ENCODE results near the gene MEAF6.

The MEAF6 gene

DNA sequence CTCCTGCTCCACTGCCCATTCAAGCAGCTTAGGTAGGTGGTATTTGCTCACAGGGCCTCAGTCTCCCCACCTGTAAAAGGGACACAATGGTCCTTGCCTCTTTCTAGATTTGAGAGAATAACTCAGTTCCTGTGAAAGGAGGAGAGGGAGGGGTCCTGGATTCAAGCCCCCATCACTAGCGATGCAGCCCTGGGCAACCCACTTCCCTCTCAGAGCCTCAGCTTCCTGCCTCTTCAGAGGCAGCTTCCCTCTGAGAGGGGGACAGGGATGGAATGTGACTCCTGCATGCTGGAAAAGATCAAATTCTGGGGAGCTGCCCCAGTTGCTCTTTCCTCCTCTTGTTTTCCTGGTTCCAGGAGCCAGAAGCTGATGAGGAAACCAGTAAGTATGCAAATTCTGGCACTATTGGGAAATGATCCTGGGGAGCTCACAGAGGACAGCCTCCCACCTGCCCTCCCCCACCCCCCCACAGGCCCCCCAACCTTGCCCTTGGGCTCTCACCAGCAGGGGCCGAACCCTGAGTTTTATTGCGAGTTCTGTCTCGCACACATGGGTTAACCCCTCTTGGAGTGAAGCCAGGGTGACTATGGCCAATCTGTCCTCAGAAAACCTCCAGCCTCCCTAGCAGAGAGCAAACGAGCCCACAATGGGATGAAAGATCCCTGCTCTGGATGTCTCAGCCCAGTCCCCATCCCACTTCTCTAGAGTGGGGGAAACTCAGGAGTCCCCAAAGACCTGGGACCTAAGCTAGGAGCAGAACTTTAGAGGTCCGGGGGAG lies 28.5 kb downstream of the MEAF6 start:
- Histone ChIP-seq H3K27ac (ENCODE audit: low read depth, low read length) (peak overlapping the region; percentile 23), H3K4me1 (ENCODE audit: control insufficient read depth in 1 of 2, insufficient read depth in 2 of 2, low read length in 2 of 2) (peaks cover 26 to 31% of the 10 kb centered on the region in 2 donors), H3K9me3 (ENCODE audit: control insufficient read depth in 1 of 2, low read length in 2 of 2) (no peaks in the 10 kb centered on the region), H3K27me3 (ENCODE audit: control insufficient read depth in 1 of 2, insufficient read depth in 2 of 2, low read length in 2 of 2) (no peaks in the 10 kb centered on the region), H3K4me3 (ENCODE audit: low read depth in 1 of 2, low read length in 2 of 2) (no peak overlapping the region), H3K9ac (ENCODE audit: low read depth in 1 of 2, low read length in 2 of 2) (peak overlapping the region in 1 of 2 donors; percentile 24), H3K36me3 (ENCODE audit: control insufficient read depth in 1 of 2, insufficient read depth in 2 of 2, low read length in 2 of 2) (peaks cover 33 to 52% of the 10 kb centered on the region in 2 donors)

DNA sequence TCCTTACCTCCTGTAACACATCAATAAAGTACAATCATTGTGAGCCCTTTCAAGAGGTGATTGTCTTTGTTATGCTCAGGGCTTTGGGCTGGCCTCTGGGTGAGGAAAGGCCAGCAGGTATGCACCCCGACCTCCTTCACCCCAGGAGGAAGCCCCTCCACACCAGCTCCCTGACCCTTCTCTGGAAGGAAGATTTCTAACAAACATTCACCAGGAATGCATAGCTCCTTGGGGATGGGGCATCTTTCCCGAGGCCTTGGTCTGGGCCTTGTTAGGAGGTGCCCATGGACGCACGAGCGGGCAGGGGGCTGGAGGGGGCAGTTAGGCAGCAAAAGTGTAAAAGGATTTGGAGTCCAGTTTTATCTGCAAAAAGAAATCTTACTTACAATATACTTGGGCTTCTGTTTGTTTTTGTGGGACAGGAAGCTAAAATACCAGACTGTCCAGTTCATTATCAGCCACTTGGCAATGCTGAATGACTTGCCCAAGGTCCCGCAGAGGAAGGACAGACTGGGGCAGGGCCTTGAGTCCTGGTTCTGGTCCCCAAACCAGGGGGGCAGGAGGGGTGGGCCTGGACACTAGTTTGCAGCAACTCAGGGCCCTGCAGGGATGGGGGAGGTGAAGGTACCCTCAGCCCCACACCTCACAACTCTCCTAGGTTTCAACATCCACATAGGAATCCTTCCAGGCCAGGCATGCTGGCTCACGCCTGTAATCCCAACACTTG lies 30.1 kb downstream of the MEAF6 start:
- Histone ChIP-seq H3K4me1 (ENCODE audit: control insufficient read depth in 1 of 2, insufficient read depth in 2 of 2, low read length in 2 of 2) (peaks cover 39 to 44% of the 10 kb centered on the region in 2 donors), H3K9me3 (ENCODE audit: control insufficient read depth in 1 of 2, low read length in 2 of 2) (no peaks in the 10 kb centered on the region), H3K4me3 (ENCODE audit: low read depth in 1 of 2, low read length in 2 of 2) (no peak overlapping the region), H3K9ac (ENCODE audit: low read depth in 1 of 2, low read length in 2 of 2) (no peak overlapping the region), H3K36me3 (ENCODE audit: control insufficient read depth in 1 of 2, insufficient read depth in 2 of 2, low read length in 2 of 2) (peaks cover 45 to 56% of the 10 kb centered on the region in 2 donors), H3K27ac (ENCODE audit: low read depth, low read length) (no peak overlapping the region), H3K27me3 (ENCODE audit: control insufficient read depth in 1 of 2, insufficient read depth in 2 of 2, low read length in 2 of 2) (no peaks in the 10 kb centered on the region)

DNA sequence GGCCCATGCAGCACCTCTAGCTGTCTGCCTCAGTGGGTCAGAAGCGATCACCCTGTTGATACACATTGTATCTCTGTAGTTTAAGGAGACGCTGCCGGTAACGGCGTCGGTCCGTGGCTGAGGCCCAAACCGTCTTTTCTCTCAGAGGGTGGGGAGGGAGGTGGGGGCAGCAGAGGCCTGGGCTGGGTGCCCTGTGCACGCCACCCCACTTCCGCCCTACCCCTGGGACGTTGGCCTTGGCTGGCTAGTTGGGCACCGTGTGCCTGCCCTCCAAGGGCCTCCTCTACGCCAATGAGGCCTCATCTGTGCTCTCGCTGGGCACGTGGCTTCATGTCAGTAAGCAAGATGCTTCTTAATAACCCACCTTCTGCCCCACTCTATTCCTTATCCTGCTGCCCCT lies 30.8 kb downstream of the MEAF6 start:
- H3K36me3 ChIP-seq (ENCODE audit: control insufficient read depth in 1 of 2, insufficient read depth in 2 of 2, low read length in 2 of 2) = peaks cover 44 to 56% of the 10 kb centered on the region in 2 donors
- H3K9ac ChIP-seq (ENCODE audit: low read depth in 1 of 2, low read length in 2 of 2) = no peak overlapping the region
- no peak overlapping the region for H3K4me3 ChIP-seq (ENCODE audit: low read depth in 1 of 2, low read length in 2 of 2)
- H3K27me3 ChIP-seq (ENCODE audit: control insufficient read depth in 1 of 2, insufficient read depth in 2 of 2, low read length in 2 of 2) = no peaks in the 10 kb centered on the region
- peaks cover 46 to 51% of the 10 kb centered on the region in 2 donors for H3K4me1 ChIP-seq (ENCODE audit: control insufficient read depth in 1 of 2, insufficient read depth in 2 of 2, low read length in 2 of 2)
- no peaks in the 10 kb centered on the region for H3K9me3 ChIP-seq (ENCODE audit: control insufficient read depth in 1 of 2, low read length in 2 of 2)
- no peak overlapping the region for H3K27ac ChIP-seq (ENCODE audit: low read depth, low read length)

DNA sequence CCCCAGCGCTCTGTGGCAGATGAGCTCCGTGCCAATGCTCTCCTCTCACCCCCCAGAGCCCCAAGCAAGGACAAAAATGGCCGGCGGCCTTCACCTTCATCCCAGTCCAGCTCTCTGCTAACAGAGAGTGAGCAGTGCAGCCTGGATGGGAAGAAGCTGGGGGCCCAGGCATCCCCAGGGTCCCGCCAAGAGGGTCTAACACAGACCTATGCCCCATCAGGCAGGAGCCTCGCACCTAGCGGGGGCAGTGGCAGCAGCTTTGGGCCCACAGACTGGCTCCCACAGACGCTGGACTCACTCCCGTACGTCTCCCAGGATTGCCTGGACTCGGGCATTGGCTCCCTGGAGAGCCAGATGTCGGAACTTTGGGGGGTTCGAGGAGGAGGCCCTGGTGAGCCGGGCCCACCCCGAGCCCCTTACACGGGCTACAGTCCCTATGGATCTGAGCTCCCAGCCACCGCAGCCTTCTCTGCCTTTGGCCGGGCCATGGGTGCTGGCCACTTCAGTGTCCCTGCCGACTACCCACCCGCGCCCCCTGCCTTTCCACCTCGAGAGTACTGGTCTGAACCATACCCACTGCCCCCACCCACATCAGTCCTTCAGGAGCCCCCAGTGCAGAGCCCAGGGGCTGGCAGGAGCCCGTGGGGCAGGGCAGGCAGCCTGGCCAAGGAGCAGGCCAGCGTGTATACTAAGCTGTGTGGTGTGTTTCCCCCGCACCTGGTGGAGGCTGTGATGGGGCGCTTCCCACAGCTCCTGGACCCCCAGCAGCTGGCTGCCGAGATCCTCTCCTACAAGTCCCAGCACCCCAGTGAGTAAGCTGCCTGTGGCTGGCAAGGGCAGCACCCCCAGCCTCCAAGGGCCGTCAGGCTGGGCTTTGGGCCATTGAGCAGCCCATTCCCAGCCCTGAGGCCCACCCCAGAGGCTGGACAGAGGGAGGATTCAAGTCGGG lies 31.5 kb downstream of the MEAF6 start:
- H3K9me3 ChIP-seq (ENCODE audit: control insufficient read depth in 1 of 2, low read length in 2 of 2) = no peaks in the 10 kb centered on the region
- H3K27me3 ChIP-seq (ENCODE audit: control insufficient read depth in 1 of 2, insufficient read depth in 2 of 2, low read length in 2 of 2) = no peaks in the 10 kb centered on the region
- H3K27ac ChIP-seq (ENCODE audit: low read depth, low read length) = no peak overlapping the region
- H3K9ac ChIP-seq (ENCODE audit: low read depth in 1 of 2, low read length in 2 of 2) = no peak overlapping the region
- peaks cover 48 to 56% of the 10 kb centered on the region in 2 donors for H3K36me3 ChIP-seq (ENCODE audit: control insufficient read depth in 1 of 2, insufficient read depth in 2 of 2, low read length in 2 of 2)
- H3K4me3 ChIP-seq (ENCODE audit: low read depth in 1 of 2, low read length in 2 of 2) = no peak overlapping the region
- peaks cover 53 to 58% of the 10 kb centered on the region in 2 donors for H3K4me1 ChIP-seq (ENCODE audit: control insufficient read depth in 1 of 2, insufficient read depth in 2 of 2, low read length in 2 of 2)

DNA sequence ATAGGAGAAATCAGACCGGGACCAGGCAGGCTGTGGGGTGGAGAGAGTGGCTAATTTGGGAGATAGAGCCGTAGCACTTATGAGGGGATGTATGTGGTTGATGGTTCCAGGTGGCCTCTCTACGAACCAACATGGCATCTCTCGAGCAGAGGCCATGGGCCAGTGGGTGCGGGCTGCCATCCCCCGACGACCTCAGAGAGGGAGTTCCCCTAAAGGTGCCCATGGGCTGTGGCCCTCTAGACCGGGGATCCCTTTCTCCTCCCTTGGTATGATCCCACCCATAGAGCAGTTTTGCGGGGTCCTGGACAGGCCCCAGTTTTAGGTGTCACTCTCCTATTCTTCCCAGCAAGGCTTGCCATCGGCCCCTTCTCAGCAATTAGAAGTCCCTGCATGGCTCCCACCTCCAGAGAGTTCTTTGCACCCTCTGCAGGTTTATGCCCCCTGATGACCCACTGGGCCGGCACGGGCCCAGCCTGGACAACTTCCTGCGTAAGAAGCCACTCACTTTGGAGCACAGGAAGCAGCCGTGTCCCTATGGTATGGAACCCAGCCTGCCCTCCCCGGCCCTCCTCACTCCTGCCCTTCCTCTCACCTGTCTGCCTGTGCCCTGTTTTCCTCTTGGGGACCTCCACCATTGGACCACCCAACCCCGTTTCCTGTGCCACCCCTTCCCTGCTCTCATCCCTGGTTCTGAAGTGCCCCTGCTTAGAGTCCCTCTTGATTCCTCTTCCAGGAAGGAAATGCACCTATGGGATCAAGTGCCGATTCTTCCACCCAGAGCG lies 32.4 kb downstream of the MEAF6 start:
- Histone ChIP-seq H3K4me1 (ENCODE audit: control insufficient read depth in 1 of 2, insufficient read depth in 2 of 2, low read length in 2 of 2) (peaks cover 58% of the 10 kb centered on the region in 2 donors), H3K4me3 (ENCODE audit: low read depth in 1 of 2, low read length in 2 of 2) (no peak overlapping the region), H3K36me3 (ENCODE audit: control insufficient read depth in 1 of 2, insufficient read depth in 2 of 2, low read length in 2 of 2) (peaks cover 53 to 62% of the 10 kb centered on the region in 2 donors), H3K9me3 (ENCODE audit: control insufficient read depth in 1 of 2, low read length in 2 of 2) (no peaks in the 10 kb centered on the region), H3K27ac (ENCODE audit: low read depth, low read length) (no peak overlapping the region), H3K27me3 (ENCODE audit: control insufficient read depth in 1 of 2, insufficient read depth in 2 of 2, low read length in 2 of 2) (no peaks in the 10 kb centered on the region), H3K9ac (ENCODE audit: low read depth in 1 of 2, low read length in 2 of 2) (no peak overlapping the region)

DNA sequence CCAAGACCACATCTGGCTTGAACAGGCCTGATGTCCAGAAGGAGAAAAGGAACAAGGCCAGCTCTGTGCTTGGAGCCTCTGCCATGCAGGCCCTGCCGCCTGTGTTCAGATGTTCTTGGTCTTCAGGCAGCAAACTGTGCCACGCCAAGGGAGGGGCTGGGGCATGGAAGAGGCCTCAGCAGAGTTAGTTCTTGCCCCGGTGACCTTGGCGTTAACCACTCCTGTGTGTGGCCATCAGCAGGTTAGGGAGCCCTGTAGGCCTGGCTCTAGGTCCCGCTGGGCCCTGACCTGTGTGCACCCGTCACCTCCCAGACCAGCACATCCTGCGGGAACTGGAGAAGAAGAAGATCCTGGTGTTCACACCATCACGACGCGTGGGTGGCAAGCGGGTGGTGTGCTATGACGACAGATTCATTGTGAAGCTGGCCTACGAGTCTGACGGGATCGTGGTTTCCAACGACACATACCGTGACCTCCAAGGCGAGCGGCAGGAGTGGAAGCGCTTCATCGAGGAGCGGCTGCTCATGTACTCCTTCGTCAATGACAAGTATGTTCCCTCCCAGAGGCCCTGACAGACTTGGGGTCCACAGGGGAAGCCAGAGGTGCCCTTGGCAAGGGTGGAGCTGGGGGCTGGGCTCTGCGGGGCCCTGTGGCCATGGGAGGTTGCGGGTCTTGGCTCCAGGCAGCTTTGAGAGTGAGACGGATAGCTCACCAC lies 33.1 kb downstream of the MEAF6 start:
- peaks cover 56 to 58% of the 10 kb centered on the region in 2 donors for H3K4me1 ChIP-seq (ENCODE audit: control insufficient read depth in 1 of 2, insufficient read depth in 2 of 2, low read length in 2 of 2)
- no peaks in the 10 kb centered on the region for H3K27me3 ChIP-seq (ENCODE audit: control insufficient read depth in 1 of 2, insufficient read depth in 2 of 2, low read length in 2 of 2)
- no peak overlapping the region for H3K4me3 ChIP-seq (ENCODE audit: low read depth in 1 of 2, low read length in 2 of 2)
- H3K27ac ChIP-seq (ENCODE audit: low read depth, low read length) = no peak overlapping the region
- H3K36me3 ChIP-seq (ENCODE audit: control insufficient read depth in 1 of 2, insufficient read depth in 2 of 2, low read length in 2 of 2) = peaks cover 54 to 59% of the 10 kb centered on the region in 2 donors
- H3K9me3 ChIP-seq (ENCODE audit: control insufficient read depth in 1 of 2, low read length in 2 of 2) = no peaks in the 10 kb centered on the region
- peak overlapping the region in 1 of 2 donors; percentile 65 for H3K9ac ChIP-seq (ENCODE audit: low read depth in 1 of 2, low read length in 2 of 2)

DNA sequence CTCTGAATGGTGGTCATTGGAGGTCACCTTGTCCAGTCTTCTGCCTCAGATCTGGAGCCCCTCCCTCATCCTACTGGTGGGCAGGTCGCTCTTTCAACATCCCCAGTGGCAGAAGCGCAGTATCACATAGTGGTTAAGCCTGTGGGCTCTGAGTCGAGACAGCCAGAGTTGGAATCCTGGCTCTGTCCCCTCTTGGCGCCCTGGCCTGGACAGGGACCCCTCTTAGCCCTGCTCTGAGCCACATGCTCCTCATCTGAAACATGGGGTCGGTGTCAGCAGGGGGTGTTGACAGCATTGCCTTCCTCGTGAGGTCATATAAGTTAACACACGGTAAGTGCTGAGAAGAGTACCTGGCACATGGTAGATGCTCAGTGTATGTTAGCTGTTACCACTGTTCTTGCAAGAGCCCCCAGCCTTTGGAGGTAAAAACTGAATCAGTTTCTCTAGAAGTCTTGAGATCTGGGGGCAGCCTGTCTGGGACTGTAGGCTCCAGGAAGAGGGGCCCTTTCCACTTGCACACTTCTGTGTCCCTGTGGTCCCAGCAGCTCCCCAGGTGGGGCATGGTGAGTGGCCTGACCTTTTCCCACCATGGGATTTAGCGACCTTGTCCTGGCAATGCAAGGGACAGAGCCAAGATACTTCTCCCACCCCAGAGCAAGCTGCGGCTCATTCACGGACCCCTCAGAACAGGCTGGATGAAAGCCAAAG lies 33.8 kb downstream of the MEAF6 start:
- peak overlapping the region; percentile 80 for H3K27ac ChIP-seq (ENCODE audit: low read depth, low read length)
- H3K9ac ChIP-seq (ENCODE audit: low read depth in 1 of 2, low read length in 2 of 2) = peak overlapping the region; percentile 65 to 99
- peaks cover 53 to 60% of the 10 kb centered on the region in 2 donors for H3K4me1 ChIP-seq (ENCODE audit: control insufficient read depth in 1 of 2, insufficient read depth in 2 of 2, low read length in 2 of 2)
- peaks cover 61 to 63% of the 10 kb centered on the region in 2 donors for H3K36me3 ChIP-seq (ENCODE audit: control insufficient read depth in 1 of 2, insufficient read depth in 2 of 2, low read length in 2 of 2)
- no peaks in the 10 kb centered on the region for H3K9me3 ChIP-seq (ENCODE audit: control insufficient read depth in 1 of 2, low read length in 2 of 2)
- H3K4me3 ChIP-seq (ENCODE audit: low read depth in 1 of 2, low read length in 2 of 2) = peak overlapping the region in 1 of 2 donors; percentile 55
- no peaks in the 10 kb centered on the region for H3K27me3 ChIP-seq (ENCODE audit: control insufficient read depth in 1 of 2, insufficient read depth in 2 of 2, low read length in 2 of 2)

DNA sequence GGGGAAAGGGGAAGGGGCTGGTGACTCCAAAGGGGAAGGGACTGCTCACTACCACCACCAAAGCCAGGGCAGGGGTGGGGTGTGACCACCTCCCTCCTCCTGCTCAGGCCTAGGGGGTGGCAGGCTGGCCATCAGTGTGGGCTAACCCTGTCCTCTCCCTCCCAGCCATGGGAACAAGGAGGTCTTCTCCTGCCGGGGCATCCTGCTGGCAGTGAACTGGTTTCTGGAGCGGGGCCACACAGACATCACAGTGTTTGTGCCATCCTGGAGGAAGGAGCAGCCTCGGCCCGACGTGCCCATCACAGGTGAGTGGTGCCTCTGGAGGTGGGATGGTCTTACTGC lies 34.5 kb downstream of the MEAF6 start:
- H3K4me3 ChIP-seq (ENCODE audit: low read depth in 1 of 2, low read length in 2 of 2) = peak overlapping the region; percentile 55 to 94

More for the DNA sequence above, 34.5 kb downstream of the MEAF6 start:
- no peaks in the 10 kb centered on the region for H3K9me3 ChIP-seq (ENCODE audit: control insufficient read depth in 1 of 2, low read length in 2 of 2)
- H3K27ac ChIP-seq (ENCODE audit: low read depth, low read length) = peak overlapping the region; percentile 80
- H3K27me3 ChIP-seq (ENCODE audit: control insufficient read depth in 1 of 2, insufficient read depth in 2 of 2, low read length in 2 of 2) = no peaks in the 10 kb centered on the region
- peaks cover 47 to 57% of the 10 kb centered on the region in 2 donors for H3K4me1 ChIP-seq (ENCODE audit: control insufficient read depth in 1 of 2, insufficient read depth in 2 of 2, low read length in 2 of 2)
- H3K9ac ChIP-seq (ENCODE audit: low read depth in 1 of 2, low read length in 2 of 2) = peak overlapping the region; percentile 65 to 99
- H3K36me3 ChIP-seq (ENCODE audit: control insufficient read depth in 1 of 2, insufficient read depth in 2 of 2, low read length in 2 of 2) = peaks cover 60 to 64% of the 10 kb centered on the region in 2 donors
